Uterus (tissue), 4 donors: ENCODE measurements around the gene MAP3K12. TPM values are rescaled to one million over a fixed set of nuclear protein-coding genes. Genes with fewer than 3 reads are reported as not detected.

Source experiments
- DNase-seq, 2 donors: peaks; one replicate each; pipeline ENCODE4 v3.0.0-alpha.2; 2019 to 2020
- H3K27ac ChIP-seq, 2 donors: fragments of 200-600 bp; sonication (generic); 1 replicate in 1 of 2; 2 replicates in 1 of 2; pipeline ENCODE4 v1.5.1; 2016 to 2018
- H3K27me3 ChIP-seq, 2 donors: fragments of 200-600 bp; sonication (generic); one replicate each; pipeline ENCODE4 v1.5.1; 2018 to 2019; ENCODE audit warnings: control low read depth in 1 of 2
- H3K36me3 ChIP-seq, 2 donors: fragments of 200-600 bp; sonication (generic); one replicate each; pipeline ENCODE4 v1.5.1; 2019; ENCODE audit warnings: control low read depth in 1 of 2
- H3K4me1 ChIP-seq, 2 donors: fragments of 200-600 bp; sonication (generic); one replicate each; pipeline ENCODE4 v1.5.1; 2018 to 2019; ENCODE audit warnings: control low read depth in 1 of 2
- H3K4me3 ChIP-seq, 2 donors: fragments of 200-600 bp; sonication (generic); 1 replicate in 1 of 2; 2 replicates in 1 of 2; pipeline ENCODE4 v1.5.1; 2018 to 2019; ENCODE audit warnings: mild to moderate bottlenecking in 1 of 2
- H3K9me3 ChIP-seq, 2 donors: fragments of 200-600 bp; sonication (generic); one replicate each; pipeline ENCODE4 v1.5.1; 2019; ENCODE audit warnings: control low read depth in 1 of 2
- CTCF ChIP-seq, 4 experiments: fragments of 200-600 bp in 2 of 4; fragments of 450-650 bp in 2 of 4; sonication (generic) in 2 of 4; IDR thresholded peaks; one replicate each; pipeline ENCODE4 v1.5.1; 2016 to 2019; ENCODE audit warnings: antibody characterized with exemption in 4 of 4, mild to moderate bottlenecking in 2 of 4, moderate library complexity in 1 of 4
- POLR2A ChIP-seq, 2 donors: fragments of 450-650 bp; IDR thresholded peaks; one replicate each; pipeline ENCODE4 v1.6.1; 2016; ENCODE audit warnings: antibody characterized with exemption in 2 of 2, mild to moderate bottlenecking in 1 of 2, moderate library complexity in 1 of 2
- intact Hi-C: fragments of 100-400 bp; cut with DNase I; formaldehyde crosslinking; loops from one replicate; pipeline ENCODE4 v1.15.1; 2023; ENCODE audit warnings: low total_unique reads
- total RNA-seq, 4 donors: library from RNA; depleted of rRNA in 3 of 4; stranded (reverse); fragments of >200 nt in 3 of 4; gene quantifications; one replicate each; pipeline versions ENCODE4 v1.1.0 to v1.2.4, GENCODE V29; 2014 to 2023
- donor health status: DM: yes; HTN: yes; CAD: no.

MAP3K12 gene
- total RNA-seq, 4 donors from 2014 or later = 13.8 to 65.8 (median 34.7) TPM

- Histone ChIP-seq H3K27ac (peak overlapping the region in 1 of 2 donors; percentile 28), H3K9me3 (no peaks in the 10 kb centered on the region), H3K36me3 (no peaks in the 10 kb centered on the region), H3K4me3 (no peak overlapping the region), H3K27me3 (no peaks in the 10 kb centered on the region), H3K4me1 (peaks cover 0 to 19% of the 10 kb centered on the region in 2 donors)
- TF ChIP-seq CTCF (IDR thresholded peaks at IDR 0.05) = no peak
- no peak for TF ChIP-seq POLR2A (IDR thresholded peaks at IDR 0.05)
- DNase-seq = no peak
- intact Hi-C loops = loop anchor here (10.0 kb wide), 1 partner anchor 50 kb away; the partner anchor contains the start of gene PCBP2
These were observed 5.8 kb upstream of the MAP3K12 start for GRCh38 chr12:53505086-53505485.

GRCh38 chr12:53504004-53504920, 5.0 kb upstream of the MAP3K12 start:
- H3K27ac ChIP-seq = peak overlapping the region; percentile 96 to 99
- TF ChIP-seq CTCF (IDR thresholded peaks at IDR 0.05) (no peak), POLR2A (IDR thresholded peaks at IDR 0.05) (no peak)
- DNase-seq = no peak
- intact Hi-C loops = loop anchor here (10.0 kb wide), 1 partner anchor 49 kb away; the partner anchor contains the start of gene PCBP2
- no peaks in the 10 kb centered on the region for H3K36me3 ChIP-seq
- H3K4me1 ChIP-seq = peaks cover 0 to 19% of the 10 kb centered on the region in 2 donors
- H3K9me3 ChIP-seq = no peaks in the 10 kb centered on the region
- no peaks in the 10 kb centered on the region for H3K27me3 ChIP-seq
- no peak overlapping the region for H3K4me3 ChIP-seq

GRCh38 chr12:53502983-53503728, 3.9 kb upstream of the MAP3K12 start:
- Histone ChIP-seq H3K9me3 (no peaks in the 10 kb centered on the region), H3K36me3 (no peaks in the 10 kb centered on the region)
- intact Hi-C loops = loop anchor here (10.0 kb wide), 1 partner anchor 48 kb away; the partner anchor contains the start of gene PCBP2

GRCh38 chr12:53502331-53502730, 3.1 kb upstream of the MAP3K12 start:
- intact Hi-C loops = loop anchor here (10.0 kb wide), 1 partner anchor 48 kb away; the partner anchor contains the start of gene PCBP2
- no peaks in the 10 kb centered on the region for H3K27me3 ChIP-seq
- H3K4me1 ChIP-seq = peaks cover 0 to 19% of the 10 kb centered on the region in 2 donors
- no peaks in the 10 kb centered on the region for H3K9me3 ChIP-seq
- peak; percentile 55 to 67 for DNase-seq
- H3K36me3 ChIP-seq = no peaks in the 10 kb centered on the region
- peak overlapping the region; percentile 96 to 99 for H3K27ac ChIP-seq
- peak overlapping the region in 1 of 2 donors; percentile 72 for H3K4me3 ChIP-seq
- no peak for TF ChIP-seq CTCF (IDR thresholded peaks at IDR 0.05)
- no peak for TF ChIP-seq POLR2A (IDR thresholded peaks at IDR 0.05)

More at GRCh38 chr12:53502983-53503728, 3.9 kb upstream of the MAP3K12 start:
- Histone ChIP-seq H3K27ac (peak overlapping the region; percentile 96 to 99), H3K4me1 (peaks cover 0 to 19% of the 10 kb centered on the region in 2 donors), H3K27me3 (no peaks in the 10 kb centered on the region), H3K4me3 (no peak overlapping the region)
- TF ChIP-seq CTCF (IDR thresholded peaks at IDR 0.05) = no peak
- no peak for TF ChIP-seq POLR2A (IDR thresholded peaks at IDR 0.05)
- DNase-seq = peak in 1 of 2 donors; percentile 18
